T-helper 2 cell (primary cell): ENCODE results near the gene ASPHD1.
A peak's percentile ranks its signal among the peaks of the same experiment; 100 is the strongest.
"Not testable (repeated sequence)": the region's sequence is repeated elsewhere in the genome, so short reads cannot be mapped to it uniquely, and the experiment has no call there.

ENCODE experiments used
- DNase-seq, 5 experiments: peaks; one replicate each; pipeline versions ENCODE4 v3.0.0 to v3.0.0-alpha.2; 2012 to 2022

ASPHD1 gene

DNA sequence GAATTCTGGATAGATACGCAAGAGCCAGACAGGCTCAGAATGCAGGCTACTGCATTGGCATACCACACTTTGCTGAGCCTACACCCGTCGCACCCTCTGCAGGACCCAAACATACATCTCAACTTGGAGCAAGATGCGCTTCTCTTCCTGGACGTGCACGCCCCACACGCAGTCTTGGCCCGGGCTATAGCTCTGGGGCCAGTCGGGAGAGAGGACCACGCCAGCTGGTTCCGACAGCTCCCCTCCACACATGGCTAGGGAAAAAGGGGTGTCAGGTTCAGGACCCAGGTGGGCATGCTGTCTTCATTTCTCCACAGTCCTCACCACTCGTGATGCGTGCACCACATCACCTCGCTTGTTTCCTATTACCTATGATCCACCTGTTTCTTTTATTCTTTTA, 22.1 kb upstream of the ASPHD1 start:
- no peak for DNase-seq

DNA sequence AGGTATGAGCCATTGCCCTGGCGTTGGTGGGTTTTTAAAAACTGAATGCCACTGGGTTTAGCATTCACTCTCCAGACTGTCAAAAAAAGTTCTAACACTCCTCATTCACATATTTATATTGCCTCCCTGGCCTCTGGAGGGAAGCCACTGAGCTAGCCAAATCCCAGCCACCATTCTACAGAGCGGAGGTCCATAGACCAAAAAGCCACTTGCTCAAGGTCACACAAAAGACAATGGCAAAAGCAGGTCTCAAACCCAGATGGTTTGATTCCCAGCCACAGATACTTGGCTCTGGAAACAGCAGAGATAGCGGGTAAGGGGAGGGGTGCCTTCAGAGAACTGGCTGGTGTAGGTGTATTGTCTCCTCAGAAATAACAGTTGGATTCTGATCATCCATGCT, 19.2 kb upstream of the ASPHD1 start:
- DNase-seq, result no peak

DNA sequence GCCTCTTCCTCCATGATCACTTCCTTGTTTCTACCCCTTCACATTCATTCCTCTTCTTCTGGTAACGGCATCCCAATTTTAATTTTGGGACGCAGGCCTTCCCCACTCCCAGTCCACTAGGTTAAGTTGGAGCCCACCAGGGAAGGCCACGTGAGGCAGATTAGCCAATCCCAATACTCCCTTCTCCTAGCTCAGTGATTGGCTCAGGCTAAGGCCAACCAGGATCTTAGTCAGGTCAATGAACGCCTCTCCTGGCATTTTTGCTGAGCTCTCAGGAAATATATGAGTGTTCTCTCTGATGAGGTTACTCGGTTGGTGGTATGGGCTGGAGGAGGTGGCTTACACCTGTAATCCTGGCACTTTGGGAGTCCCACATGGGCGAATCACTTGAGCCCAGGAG, 16.3 kb upstream of the ASPHD1 start:
- no peak for DNase-seq

DNA sequence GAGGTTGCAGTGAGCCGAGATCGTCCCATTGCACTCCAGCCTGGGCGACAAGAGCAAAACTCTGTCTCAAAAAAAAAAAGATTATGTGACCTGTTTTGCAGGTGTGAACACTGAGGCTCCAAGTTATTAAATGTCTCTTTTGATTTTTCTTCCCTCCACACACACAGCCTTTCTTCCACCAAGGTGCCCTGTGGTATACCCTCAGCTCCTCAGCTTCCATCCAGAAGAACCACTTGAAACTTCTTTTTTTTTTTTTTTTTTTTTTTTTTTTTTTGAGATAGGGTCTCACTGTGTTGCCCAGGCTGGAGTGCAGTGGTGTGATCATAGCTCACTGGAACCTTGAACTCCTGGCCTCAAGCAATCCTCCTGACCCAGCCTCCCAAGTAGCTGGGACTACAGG, 10.9 kb upstream of the ASPHD1 start:
- not testable (repeated sequence) for DNase-seq

DNA sequence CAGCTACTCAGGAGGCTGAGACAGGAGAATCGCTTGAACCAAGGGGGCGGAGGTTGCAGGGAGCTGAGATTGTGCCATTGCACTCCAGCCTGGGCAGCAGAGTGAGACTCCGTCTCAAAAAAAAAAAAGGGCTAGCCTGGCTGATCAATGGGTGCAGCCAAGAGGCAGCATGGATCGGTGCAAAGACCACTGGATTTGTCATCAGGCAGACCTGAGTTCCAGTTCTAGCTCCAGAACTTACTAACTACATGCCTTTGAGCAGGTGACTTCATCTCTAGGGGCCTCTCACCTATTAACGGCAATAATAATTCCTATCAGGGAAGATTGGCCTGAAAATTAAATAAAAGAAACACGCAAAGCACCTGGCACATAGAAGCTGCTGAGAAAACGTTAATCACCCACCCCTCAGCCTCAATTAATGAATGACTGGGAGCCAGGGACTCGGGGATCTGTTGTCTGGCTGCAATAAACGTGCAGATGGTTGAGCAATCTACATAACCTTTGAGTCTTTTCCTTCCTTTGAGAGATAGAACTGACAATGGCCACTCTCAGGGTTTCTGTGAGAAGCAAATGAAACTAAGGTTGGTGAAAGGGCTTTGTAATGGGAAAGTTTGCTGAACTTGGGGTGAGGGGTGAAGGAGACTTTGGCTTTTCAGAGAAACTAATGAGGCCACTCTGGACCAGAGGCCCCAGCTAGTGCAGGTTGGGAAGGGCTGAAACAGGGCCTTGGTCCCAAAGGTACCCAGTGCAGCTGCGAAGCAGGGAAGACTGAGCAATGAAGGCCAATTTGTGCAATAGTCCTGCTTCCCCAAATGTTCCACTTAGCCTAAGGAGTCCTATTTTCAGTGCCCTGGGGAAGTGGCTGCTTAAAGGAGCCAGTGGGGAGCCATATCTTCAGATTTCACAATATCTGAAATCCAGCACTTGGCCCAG, 8.5 kb upstream of the ASPHD1 start:
- DNase-seq, result no peak

DNA sequence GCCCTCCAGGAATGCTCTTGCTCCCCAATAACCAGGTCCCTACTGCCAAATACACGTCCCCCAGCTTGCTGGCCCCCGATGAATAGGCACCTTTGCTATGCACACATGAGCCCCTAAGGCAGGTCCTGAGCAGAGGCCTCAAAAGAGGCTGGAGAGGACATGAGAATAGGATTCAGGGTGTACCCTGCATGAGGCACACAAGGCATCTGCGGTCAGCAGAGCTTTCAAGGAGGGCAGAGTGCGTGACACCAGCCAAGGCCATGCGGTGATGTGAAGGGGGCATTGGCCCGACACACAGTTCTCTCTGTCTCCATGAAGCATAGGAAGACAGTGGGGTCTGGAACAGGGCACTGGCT, 7.9 kb upstream of the ASPHD1 start:
- DNase-seq, result no peak

DNA sequence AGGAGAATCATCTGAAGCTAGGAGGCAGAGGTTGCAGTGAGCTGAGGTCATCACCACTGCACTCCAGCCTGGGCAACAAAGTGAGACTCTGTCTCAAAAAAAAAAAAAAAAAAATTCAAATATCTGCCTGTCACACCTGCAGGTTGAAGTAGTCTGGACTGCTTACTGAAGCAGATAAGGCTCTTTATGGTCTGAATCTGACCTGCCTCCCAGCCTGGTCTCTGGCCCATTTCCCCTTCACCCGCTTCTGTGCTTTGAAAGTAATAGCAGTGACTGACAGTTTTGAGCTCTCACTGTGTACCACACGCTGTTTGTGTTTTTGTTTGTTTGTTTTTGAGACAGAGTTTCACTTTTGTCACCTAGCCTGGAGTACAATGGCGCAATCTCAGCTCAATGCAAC, 6.7 kb upstream of the ASPHD1 start:
- no peak for DNase-seq

DNA sequence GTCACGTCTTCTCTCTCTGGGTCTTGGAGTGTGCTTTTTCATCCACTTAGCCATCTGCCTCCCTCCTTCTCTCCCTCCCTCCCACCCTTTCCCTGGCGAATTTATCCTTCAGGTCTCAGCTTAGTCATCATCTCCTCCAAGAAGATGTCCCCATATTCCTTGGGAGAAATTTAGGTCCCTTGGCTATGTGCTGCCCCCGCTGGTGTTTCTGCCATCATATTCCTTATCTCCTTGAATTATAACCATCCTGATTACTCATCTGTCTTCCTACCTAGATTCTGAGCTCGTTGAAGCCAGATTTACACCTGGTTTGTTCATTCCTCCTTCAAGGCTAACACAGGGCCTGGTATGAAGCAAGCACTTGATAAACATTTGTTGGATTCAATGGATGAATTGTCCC, 5.9 kb upstream of the ASPHD1 start:
- DNase-seq, result no peak

DNA sequence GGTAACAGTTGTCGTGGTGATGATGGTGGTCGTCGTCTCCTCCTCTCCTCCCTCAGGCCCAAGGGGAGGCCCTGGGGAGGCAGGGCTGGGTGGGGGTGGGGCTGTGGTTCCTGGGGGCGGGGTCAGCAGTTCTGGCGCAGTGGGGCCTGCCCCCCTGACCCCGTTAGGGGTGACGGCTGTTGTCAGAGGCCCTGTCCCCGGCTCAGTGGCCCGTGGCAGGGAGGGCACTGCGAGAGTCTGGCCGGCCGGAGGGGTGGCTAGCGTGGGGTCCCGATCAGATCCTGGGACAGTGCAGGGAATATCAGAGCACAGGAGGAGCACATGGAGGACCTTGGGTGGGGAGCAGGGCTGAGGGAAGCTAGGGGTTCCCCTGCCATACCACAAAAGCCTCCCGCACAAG, 3.4 kb upstream of the ASPHD1 start:
- DNase-seq, result no peak

DNA sequence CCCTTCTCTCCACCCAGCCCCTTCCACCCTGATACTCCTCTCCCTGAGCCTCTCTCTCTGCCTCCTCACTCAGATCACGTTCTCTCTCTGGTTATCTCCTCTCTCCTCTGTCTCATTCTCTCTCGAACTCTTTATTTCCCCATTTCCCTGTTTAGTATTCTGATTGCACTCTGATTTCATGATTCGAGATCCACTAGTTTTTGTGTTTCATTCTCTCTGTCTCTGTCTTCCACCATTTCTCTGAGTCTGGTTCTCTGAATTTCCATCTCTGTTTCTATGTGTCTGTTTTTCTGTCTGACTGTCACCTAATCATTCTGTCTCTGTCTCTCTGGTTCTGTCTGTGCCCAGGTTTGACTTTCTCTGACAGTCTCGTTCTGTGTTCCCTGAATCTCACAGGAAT, 3.0 kb upstream of the ASPHD1 start:
- DNase-seq, result no peak

DNA sequence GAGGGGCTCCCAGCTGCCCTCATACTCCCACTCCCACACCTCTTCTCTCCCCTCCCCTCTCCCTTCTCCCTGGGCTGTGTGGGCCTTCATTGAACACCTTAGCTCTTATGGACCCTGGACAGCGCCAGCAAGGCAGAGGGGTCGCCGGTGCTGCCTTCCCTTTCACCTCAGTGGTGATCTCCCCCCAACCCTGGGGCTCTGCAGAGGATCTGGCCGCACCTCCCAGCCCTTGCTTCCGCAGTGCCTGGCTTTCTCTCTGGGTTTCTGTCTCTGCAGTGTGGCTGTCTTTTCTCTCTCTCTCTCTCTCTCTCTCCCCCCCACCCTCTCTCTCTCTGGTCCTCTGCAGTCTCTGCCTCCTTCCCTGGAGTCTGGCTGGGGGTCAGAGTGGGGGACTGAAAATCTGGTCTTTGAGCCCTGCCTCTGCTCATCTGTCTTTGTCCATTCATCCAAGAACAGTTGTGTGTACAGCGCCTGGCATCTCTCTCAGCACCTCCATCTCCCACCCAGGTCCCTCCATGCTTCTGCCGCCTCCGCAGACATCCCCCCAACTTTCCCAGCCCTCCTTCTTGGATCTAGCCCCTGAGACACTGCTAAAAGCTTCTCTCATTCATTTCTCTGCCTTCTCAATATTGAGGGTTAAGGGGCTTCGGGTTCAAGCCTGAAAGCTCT, 2.0 kb upstream of the ASPHD1 start:
- no peak for DNase-seq

DNA sequence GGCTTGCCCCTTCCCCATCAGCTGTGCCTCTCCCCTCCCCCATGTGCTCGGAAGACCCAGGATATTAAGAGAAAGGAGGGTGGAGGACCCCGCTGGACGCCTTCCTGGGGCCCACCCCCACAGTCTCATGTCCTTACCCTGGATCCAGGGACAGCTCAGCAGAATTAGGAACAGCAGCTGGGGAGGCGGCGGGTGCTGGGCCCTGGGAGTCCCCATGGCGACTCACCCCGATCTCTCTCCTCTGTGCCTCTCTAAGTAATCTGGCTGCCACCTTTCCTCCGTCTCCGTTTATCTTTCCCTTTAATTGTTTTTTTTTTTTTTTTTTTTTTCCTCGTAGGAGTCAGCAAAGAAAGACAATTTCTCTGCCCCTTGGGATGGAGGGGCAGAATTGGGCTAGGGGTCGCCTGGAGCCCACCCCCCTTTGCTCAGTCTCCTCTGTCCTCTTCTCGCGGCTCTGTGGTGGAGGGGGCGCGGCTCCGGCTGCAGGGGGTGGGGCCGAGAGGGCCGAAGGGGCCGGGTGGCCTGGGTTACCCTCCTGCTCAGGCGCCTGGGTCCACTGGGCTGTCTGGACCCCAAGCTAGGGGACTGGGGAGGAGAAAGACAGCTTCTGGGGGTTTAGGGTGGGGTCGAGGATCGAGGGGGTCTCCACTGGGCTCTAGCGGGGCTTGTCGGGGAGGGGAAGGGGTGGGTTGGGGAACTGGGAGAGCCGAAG, 1.3 kb upstream of the ASPHD1 start:
- no peak for DNase-seq

DNA sequence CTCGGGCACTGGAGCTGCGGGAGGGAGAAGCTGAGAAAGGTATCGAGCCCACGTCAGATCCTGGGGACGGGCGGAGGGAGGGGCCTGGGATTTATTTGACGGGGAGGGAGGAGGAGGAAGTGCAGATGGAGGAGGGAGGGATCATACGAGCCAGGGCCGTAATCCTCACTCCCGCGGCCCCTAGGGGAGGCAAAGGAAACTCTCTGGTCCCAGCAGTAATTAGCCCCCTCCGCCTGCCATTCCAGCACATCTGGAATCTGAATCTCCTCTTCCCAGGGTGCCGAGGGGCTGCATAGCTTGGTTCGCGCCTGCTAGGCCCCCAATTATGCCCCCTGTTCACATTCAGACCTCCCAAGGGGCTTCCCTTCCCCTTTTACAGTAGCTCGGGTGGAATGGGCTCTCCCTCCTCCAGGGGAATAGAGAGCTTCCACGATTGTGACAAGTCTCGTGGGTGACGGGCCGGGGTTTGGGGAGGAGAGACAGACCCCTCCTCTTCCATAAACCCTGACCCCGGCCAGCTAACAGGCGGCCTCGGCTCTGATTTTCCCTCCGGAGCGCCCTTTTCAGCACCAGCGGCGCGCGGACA, 679 bp upstream of the ASPHD1 start, which contains the start of gene SEZ6L2:
Gene SEZ6L2 (minus strand): TSS at position 35 of the 586 bp plus-strand sequence. CDS start 531 bp downstream, outside the sequence.
- peak in 1 of 5 experiments; percentile 66 for DNase-seq

DNA sequence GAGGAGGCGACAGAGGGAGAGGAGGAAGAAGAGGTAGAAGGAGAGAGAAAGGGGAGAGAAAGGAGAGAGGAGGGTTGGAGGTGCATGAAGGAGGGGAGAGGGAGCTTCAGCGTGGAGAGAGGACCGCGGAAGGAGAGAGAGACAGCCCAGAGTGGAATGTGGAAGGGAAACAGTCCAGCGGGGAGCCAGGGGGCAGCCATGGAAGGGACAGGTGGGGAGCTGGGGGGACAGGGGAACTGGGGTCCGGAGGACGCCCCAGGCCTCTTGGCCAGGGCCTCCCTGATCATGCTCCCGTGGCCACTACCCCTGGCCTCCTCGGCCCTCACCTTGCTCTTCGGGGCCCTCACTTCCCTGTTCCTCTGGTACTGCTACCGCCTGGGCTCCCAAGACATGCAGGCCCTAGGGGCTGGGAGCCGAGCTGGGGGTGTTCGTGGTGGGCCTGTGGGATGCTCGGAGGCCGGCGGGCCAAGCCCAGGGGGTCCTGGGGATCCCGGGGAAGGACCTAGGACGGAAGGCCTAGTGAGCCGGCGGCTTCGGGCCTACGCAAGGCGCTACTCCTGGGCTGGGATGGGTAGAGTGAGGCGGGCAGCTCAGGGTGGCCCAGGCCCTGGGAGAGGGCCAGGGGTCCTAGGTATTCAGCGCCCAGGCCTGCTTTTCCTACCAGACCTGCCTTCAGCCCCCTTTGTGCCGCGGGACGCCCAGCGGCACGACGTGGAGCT, 759 bp downstream of the ASPHD1 start:
- DNase-seq, result no peak

DNA sequence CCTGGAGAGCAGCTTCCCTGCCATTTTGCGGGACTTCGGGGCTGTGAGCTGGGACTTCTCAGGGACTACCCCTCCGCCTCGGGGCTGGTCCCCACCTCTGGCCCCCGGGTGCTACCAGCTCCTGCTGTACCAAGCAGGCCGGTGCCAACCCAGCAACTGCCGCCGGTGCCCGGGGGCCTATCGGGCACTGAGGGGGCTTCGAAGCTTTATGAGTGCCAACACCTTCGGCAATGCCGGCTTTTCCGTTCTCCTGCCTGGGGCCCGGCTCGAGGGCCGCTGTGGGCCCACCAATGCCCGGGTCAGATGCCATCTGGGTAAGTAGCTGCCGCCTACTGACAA, 1.3 kb downstream of the ASPHD1 start:
- no peak for DNase-seq

DNA sequence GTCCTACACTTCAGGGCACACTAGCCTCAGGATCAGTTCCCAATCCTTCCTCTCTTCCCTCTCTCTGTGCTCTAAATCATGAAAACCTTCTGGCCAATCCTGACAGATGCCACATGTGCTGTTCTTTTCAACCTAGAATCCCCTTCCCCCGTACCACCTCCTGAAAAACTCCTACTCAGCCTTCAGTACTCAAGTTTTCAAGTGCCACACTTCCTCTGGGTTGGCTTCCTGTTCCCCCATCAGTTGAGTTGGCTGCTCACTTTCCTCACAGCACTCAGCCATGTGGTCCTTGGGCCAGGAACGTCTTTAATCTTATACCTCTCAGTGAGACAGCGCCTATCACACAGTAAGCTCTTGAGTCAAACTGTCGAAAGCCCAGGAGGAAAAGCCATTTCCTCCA, 3.3 kb downstream of the ASPHD1 start:
- DNase-seq, result no peak

DNA sequence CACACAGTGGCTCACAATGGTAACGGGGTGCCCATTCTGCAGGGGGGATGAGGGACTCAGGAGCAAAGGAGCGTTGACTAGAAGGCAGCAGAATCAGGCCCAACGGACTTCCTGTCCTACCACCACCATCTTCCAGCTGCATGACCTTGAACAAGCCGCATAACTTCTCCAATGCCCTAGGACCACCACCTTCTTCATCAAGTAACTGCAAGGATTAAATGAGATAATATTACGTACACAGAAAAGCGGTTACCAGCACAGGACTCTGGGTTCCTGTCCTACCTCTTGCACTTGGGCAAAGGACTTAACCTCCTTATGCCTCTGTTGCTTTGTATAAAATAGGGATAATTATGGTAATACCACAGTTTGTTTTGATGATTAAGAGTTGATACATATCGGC, 4.7 kb downstream of the ASPHD1 start:
- DNase-seq, result no peak

DNA sequence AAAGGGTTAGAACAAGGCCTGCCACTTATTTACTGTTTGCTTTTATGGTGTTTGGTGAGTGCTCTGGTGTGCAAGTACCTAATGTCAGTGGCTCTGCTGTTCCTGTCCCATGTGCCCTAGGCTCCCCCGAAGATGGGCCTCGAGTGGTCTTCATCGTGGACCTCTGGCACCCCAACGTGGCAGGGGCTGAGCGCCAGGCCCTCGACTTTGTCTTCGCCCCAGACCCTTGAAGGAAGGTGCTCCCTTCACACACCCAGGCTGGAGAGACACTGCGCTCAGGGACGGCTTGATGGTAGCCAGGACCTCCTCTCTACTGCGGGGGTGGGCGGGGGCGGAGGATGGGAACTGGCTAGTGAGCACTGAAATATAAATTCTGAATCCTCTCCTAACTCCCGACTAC, 5.4 kb downstream of the ASPHD1 start:
- DNase-seq, result no peak

DNA sequence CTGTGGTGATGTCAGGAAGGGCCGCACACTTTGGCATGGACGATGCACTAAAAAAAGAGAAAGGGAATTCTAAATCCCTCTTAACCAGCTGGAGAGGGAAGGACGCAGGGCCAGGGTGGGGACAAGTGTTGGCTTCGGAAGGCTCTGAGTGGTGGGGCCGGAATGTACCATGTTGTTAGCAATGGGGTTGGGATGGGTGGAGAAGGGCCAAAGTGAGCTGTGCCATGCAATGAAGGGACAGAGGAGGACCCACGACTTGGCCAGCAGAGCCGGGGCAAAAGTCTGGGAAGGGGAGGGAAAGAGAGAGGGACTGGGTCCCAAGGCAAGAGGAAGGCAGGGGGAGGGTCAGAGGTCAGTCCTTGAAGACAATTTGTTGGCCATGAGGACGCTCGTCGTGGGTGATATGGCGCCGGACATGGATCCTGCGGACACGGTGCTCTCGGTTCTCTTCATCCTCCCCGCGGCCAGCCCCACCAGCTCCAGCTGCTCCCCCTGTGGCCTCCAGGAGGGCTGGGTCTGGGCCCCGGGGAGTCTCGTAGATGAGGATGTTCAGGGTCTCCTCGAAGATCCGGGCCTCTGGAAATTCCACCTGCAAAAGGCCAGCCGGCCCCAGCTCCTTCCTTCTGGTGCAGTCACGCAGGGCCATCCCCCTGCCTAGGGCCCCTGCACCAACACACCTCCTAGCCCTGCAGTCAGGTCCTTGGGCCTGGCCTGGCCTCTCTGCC, 6.4 kb downstream of the ASPHD1 start:
- no peak for DNase-seq

DNA sequence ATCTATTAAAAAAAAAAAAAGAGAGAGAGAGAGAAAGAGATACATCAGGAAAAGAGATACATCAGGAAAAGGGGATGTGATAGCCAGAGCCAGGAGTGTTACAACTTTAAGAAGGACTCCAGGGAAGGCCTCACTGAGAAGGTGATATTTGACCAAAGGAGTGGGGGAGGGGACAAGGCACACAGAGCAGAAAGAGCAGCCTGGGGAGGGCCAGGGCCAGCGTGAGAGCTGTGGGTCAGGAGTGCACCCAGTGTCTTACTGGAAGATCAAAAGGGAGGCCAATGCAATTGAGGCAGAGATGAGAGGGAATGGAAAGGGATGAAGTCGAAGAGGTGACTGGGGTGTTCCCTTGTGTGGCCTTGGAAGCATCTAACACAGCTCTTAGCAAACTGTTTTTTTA, 7.7 kb downstream of the ASPHD1 start:
- no peak for DNase-seq

DNA sequence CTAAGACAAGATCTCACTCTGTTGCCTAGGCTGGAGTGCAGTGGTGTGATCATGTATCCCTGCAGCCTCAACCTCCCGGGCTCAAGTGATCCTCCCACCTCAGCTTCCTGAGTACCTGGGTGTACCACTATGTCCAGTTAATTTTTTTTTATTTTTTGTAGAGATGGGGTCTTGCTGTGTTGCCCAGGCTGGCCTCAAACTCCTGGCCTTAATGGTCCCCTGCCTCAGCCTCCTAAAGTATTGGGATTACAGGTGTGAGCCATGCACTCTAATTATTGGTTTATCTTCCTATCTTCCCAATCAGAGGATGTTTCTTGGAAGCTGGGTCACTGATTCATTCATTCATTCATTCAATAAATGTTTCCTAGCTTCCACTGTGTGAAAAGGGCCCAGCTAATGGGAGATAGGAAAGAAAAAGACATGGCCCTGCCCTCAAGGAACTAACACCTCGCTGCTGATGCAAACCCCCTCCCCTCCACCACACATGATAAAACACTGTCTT, 8.5 kb downstream of the ASPHD1 start:
- no peak for DNase-seq

DNA sequence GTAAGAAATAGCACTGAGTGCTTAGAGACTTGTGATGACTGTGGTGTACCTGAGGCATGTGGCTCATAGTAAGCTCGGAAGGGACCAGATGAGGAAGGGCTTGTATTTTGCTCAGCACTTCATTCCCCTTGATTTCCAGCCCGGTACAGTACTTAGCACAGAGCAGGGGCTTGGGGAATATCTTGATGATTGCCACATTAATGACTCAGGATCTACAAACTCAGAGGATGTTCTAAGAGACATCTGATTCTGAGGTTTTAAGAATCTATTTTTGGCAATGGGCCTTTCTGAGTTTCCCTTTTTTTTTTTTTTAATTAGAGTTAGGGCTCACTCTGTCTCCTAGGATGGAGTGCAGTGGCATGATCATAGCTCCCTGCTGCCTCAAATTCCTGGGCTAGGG, 9.1 kb downstream of the ASPHD1 start:
- no peak for DNase-seq
